Measurements from ENCODE around the gene DEPDC5.

- TF ChIP-seq EZH2 (IDR thresholded peaks at IDR 0.05) (no peak), CTCF (IDR thresholded peaks at IDR 0.05) (no peak)
These were observed 201.0 kb downstream of the DEPDC5 start for GRCh38 chr22:31954535-31955523.

Data from neural progenitor cell (in vitro differentiated cells).